Fibroblast of peridontal ligament (primary cell): ENCODE results near the gene EIF4G1.
A peak's percentile ranks its signal among the peaks of the same experiment; 100 is the strongest.

Experiments
- DNase-seq: peaks from one replicate; pipeline ENCODE4 v3.0.0-alpha.2; 2010; ENCODE audit errors: extremely low read depth

Gene EIF4G1

DNA sequence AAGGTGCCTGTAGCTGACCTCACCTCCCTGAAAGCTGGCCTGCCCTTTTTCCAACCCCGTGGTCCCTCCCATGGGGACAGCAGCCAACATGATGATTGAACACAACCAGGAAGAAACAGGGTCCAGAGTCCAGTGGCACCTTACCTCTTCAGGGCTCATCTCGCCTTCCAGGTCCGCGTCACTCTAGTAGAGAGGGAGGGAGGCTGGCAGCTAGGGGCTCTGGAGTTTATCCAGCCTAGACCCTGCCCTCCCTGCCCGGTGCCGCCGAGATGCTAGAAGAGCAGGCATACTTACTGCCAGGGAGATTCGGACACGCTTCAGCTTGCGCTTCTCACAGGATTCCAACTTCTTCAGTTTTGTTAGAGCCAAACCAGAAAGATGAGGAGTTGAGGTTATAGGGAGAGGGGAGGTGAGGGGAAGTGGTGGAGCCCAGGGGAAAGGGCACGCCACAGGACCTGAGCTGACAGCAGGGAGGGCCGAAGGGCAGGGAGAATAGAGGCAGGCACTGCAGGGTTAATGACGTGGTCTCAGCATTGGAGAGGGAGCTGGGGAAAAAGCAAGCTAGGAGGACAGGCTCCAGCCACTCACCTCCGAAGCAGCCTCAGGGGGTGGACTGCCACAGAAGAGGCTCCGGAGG lies 37.9 kb downstream of the EIF4G1 start:
- no peak for DNase-seq

DNA sequence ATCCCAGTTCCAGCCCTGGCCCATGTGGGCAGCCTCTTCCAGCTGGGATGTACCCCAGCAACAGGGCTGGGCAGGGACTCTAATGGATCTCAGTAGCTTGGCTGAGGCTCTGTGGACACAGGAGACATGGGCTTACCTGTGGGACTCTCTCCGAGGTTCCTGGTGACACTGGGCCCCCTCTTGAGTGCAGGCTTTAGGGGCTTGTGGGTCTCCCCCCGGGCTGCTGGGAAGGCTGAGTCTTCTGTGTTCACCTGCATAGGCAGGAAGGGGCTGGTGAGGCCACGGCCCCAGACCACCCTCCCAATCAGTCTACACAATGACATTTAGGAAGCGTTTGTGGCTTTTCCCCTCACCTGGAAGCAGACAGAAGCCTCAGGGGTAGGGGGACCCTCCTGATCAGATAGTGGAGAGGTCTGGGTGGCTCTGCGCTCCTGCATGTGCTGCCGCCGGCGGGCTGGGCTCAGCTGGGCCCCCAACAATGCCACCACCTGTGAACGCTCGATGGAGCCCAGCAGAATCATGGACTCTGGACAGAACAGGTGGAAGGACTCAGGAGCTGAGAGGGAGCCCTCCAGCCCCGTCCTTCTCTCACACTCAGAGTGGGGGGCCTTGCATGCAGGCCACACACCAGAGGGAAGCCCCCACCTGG lies 38.6 kb downstream of the EIF4G1 start:
- no peak for DNase-seq

DNA sequence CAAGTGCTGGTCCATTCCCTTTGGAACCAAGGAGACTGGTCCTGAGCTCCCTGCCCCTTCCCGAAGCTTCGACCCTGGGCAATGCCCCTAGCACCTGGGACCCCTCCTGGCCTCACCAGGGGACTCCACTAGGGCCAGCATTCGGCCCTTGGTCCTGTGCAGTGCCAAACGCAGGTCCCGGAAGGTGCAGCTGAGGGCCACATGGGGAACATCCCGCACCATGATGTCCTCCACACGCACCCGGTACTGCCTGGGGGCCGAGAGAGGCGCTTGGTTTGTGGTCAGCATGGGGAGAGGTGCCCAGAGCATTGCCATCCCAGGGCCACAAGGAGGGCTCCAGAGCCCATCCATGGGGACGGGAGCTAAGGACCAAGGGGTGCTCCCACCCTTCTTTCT lies 39.1 kb downstream of the EIF4G1 start:
- DNase-seq, result no peak

DNA sequence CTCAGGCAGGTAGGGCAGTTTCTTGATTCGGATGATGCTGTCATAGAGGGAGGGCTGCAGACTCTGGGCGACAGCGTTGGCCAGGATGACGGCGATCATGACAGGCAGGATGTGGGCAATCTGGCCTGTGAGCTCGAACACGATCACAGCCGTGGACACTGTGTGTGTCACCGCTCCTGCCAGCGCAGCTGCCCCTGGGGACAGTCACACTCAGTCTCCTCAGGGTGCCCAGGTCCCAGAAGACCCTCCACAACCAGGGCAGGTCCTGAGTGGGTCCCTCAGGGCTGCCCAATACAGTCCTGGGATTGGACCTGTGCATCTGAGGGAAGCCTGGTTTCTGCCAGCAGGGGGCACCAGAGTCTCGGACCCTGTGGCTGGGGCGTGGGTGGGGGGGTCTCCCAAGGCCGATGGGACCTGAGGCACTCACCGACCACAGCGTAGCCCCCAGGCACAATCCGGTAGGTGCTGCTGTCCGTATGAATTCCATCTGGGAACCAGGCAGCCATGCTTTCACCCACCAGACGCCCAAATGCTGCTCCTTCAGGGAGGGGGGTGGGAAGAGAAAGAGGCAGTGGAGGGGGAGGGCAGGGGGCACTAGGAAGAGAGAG lies 39.8 kb downstream of the EIF4G1 start:
- DNase-seq, result no peak

DNA sequence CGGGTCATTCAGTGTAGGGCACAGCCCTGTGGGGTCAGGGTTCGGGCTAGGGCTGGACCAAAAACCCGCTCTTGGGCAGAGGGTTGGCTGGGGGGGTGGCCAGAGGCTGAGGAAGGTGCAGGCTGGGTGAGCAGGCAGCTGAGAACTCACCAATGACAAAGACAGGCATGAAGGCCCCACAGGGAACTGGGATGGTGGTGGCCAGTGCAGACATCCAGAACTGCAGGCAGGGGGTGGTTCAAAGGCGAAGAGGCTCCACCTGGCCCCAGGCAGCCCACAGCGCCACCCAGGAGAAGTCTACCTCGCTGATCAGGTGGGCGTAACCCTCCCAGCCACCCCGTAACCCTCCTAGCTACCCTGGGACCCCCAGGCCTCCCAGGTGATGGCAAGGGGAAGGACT lies 40.3 kb downstream of the EIF4G1 start:
- DNase-seq, result no peak

- no peak for DNase-seq
Measured at GRCh38 chr3:184355261-184356040, 41.0 kb downstream of the EIF4G1 start.

DNA sequence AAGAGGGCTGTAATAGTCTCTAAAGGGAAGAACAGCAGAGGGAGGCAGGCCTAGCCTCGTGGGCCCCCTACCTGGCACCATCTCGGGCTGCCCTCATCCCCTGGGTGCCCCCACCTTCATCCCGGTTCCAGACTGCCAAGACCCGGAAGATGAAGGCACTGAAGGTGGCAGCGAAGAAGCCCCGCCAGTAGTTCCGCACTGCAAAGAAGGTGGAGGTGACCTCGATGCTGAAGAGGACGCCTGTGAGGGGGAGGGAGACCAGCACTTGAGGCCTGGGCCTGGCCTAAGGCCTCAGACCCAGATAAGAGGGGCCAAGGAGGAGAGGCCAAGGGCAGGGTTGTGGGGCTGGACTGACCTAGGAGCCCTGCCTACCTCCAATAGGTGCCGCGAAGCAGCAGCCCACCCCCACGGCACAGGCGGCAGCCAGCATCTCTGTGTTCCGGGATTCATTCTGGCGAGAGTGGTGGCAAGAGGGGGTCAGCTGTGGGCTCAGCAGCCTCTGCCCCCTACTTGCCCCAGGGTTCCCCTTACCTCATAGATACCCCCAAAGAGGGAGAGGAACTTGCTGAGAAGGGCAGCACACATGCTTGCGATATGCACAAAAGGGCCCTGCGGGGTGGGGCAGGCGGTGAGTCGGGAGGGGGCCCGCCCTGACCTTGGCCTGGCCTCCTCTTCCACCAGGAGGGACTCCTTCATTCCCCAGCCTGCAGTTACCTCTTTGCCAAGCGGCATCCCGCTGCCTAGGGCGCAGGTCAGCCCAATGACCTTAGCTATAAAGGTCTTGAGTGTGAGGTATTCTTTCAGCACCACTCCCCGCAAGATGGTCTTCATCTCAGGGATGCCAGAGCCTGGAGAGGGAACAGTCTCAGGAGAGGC lies 43.1 kb downstream of the EIF4G1 start:
- no peak for DNase-seq

- DNase-seq, result no peak
Measured at GRCh38 chr3:184358124-184358767, 43.8 kb downstream of the EIF4G1 start.

DNA sequence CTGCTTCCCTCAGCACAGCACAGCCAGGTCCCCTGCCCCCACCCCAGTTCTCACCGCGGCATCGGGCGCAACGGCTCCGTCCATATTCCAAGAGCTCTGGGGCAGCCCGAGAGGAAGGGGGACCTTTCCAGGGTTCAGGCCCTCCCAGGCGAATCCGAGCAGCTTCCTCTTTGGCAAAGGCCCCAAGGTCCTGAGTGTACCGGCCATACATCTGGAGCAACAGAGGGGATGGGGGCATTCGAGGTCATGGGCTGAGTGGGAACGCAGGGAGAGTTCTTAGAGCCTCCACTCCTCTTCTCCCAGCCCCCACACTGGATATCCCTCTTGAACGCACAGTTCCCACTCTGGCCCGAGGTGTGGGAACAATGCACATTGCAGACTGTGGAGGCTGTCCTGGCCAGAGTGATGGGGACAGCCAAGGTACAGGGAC lies 44.5 kb downstream of the EIF4G1 start:
- DNase-seq, result no peak

DNA sequence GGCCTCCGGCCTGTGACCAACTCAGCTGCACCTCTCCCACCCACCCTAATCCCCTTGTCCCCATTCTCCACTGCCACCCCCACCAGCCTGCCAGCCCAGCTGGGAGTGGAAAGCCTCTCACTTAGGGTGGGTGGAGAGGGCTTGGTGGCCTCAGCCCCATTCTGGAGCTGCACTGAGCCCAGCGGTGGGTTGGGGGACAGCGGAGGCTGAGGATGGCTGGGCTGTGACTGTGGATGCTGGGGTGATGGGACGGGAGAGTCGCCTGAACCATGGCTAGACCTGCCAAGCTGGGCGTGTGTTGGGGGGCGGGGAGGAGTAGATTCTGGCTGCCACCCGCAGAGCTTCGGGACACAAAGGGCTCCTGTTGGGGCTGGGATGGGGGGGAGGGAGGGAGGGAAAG lies 45.2 kb downstream of the EIF4G1 start:
- no peak for DNase-seq

DNA sequence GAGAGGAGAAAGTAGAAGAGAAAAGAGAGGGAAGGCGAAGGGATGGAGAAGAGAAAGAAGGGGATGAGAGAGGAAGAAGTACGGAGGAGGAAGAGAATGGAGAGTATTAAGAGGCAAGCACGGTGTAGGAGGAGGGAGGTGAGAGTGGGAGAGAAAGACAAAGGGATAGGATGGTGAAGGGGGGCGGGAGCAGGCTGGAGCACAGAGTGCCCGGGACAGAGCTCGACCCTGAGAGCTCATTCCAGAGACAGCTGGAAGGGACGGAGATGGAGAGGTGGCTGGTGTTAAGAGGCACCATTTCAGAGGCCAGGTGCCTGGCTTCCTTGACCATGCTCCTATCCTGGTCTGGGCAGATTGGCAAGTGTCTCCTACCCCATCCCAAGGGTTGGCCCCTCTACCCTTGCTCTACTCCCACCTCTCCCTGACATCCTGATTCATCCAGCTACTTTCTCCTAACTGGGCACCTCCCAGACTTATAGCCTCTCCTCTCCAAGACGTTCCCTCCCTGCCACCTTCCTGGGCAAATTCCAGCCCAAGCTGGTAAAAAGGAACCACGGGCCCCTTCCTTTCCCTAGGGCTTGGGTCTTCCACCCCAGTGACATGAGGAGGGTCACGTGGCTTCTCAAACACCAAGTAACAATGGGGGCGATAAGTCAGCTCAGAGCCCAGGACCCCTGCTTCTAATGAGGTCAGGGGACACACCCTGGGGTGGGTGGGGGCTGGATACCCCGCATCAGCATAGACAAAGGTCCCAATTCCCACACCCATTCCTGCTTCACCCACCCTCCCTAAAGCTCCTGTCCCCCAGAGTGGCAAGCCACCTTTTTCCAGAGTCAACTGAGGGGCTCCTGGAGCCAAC lies 45.9 kb downstream of the EIF4G1 start:
- DNase-seq, result no peak

DNA sequence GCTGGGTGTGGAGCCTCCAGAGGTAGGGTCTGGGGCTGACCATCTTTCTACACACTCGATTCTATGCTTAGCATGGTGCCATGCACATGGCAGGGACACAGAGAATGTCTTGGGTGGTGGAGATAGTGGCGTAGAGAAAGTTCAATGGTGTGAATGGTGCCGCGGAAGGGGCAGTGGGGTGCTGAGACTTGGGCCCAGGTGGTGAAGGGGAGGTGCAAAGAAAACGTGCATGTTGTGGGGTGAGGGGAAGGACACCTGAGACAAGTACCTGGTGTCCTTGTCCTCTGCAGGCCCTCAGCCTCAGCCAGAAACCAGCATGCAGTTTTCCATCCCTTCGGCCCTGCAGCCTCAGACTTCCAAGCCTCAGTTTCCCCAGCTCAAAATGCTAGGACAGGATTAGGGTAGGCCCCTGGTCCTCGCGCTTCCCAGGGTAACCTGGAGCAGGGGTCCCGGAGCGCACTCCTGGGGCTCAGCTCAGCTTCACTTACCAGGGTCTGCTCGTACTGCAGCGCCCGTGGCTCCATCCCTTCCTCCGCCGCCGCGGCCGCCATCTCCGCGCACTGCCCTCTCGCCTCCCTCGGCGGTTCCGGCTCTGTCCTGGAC lies 46.6 kb downstream of the EIF4G1 start:
- DNase-seq, result no peak

GRCh38 chr3:184361532-184361931 lies 47.1 kb downstream of the EIF4G1 start, which contains the start of the genes CLCN2 and POLR2H:
Gene CLCN2, minus strand, starts transcription at chr3:184361605. Its CDS starts 126 bp downstream, at chr3:184361479.
Gene POLR2H, plus strand, starts transcription at chr3:184361710. Its CDS starts 1,783 bp downstream, at chr3:184363493.
- DNase-seq, result no peak

DNA sequence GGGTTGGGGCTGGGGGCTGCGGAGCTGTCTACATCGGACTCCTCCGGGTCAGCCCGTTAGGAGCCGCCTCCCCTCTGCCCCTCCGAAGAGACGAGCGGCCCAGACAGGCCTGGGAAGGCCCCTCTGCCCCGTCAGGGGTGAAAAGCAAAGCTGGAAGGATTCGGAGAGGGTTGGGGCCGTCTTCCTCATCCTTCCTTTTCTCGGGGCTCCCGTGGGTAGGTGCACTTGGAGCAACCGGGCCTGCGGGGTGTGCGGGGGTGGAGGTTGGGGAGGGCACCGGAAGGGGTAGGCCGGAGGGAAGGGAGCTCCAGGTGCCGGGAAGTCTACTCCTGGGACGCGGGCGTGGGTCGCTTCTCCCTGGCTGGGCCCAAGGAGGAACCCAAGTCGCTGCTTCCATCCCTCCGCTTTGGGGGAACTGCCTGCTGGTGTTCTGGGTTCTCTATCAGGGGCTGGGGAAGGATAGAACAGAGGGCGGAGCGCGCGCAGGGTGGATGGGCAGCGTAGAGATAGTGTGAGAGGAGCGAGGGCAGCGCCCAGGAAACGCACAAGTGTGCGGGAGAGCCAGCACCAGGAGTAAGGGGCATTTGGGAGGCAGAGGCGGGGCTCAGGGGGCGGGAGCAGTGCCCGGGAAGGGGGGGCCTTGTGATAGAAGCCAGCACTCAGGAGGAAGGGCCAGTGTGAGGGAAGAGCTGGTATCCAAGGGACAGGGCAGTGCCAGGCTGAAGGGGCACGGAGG lies 47.7 kb downstream of the EIF4G1 start:
- peak; percentile 56 for DNase-seq

GRCh38 chr3:184362668-184363546 lies 48.5 kb downstream of the EIF4G1 start:
- peak; percentile 97 for DNase-seq

DNA sequence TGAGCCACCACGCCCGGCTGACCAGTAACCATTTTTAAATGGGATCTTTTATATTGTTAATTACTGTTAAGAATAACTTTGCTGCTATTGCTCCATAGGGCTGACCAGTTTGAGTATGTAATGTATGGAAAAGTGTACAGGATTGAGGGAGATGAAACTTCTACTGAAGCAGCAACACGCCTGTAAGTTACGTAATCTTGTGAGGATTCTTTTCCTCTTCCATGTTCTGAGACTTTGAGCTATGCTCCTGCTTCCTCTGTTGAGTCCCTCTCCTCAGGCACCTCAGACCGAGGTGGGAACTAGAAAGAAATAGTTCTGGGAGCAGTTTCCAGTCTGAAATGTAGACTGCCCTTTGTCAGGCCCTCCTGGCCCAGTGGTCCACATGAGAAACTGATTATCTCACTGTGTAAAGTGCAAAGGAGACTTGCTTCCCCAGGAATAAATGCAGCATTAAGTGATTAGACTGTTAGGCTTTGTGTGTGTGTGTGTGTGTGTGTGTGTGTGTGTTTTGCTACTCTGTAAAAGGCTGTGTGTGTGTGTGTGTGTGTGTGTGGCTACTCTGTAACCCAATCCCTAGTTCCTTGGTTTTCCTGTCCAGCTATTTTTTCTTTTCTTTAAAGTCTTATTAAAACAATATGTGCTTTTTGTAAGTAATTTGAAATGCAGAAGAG lies 52.3 kb downstream of the EIF4G1 start:
- DNase-seq, result peak; percentile 95

DNA sequence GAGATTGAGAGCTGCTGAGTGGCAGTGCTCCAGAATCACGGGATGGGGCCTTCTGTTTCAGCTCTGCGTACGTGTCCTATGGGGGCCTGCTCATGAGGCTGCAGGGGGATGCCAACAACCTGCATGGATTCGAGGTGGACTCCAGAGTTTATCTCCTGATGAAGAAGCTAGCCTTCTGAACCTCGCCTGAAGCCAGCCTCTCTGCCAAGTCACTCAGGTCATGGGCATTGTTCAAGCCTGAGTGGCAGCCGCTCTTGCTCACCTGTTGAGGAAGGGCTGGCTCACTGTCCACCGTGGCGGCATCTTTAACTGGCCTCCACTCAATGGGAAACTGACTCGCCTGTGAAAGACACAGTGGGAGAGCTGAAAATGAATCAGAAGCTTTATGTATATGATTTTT lies 53.7 kb downstream of the EIF4G1 start:
- DNase-seq, result no peak
